SK-N-SH treated with all-trans-retinoic acid at 6 μM for 48 hours (cell line): ENCODE measurements around the gene MRPL40.

Source experiments
- ATAC-seq: fragments of 200-7000 bp; cut with Tn5 transposase; 3 replicates; pipeline ENCODE4 v1.9.1; 2020; ENCODE audit warnings: mild to moderate bottlenecking, moderate library complexity
- ARNTL ChIP-seq: fragments of 450-650 bp; formaldehyde crosslinking; IDR thresholded peaks from 2 replicates; pipeline ENCODE4 v1.5.0; 2020; ENCODE audit warnings: low read depth, mild to moderate bottlenecking, moderate library complexity, borderline replicate concordance
- BACH2 ChIP-seq: fragments of 250-450 bp; sonication (Bioruptor Pico); IDR thresholded peaks from 2 replicates; pipeline ENCODE4 v1.9.0; 2021; ENCODE audit warnings: mild to moderate bottlenecking, borderline replicate concordance
- CREB5 ChIP-seq: fragments of 250-450 bp; sonication (Bioruptor Pico); IDR thresholded peaks from 2 replicates; pipeline ENCODE4 v1.5.1; 2020; ENCODE audit warnings: low read depth, mild to moderate bottlenecking, moderate library complexity
- CSDC2 ChIP-seq: fragments of 250-450 bp; sonication (Bioruptor Pico); IDR thresholded peaks from 2 replicates; pipeline ENCODE4 v1.5.0; 2020; ENCODE audit warnings: mild to moderate bottlenecking, moderate library complexity
- CSRNP3 ChIP-seq: fragments of 250-450 bp; sonication (Bioruptor Pico); IDR thresholded peaks from 2 replicates; pipeline ENCODE4 v1.5.1; 2021; ENCODE audit warnings: mild to moderate bottlenecking, moderate library complexity
- ESRRG ChIP-seq: fragments of 250-450 bp; sonication (Bioruptor Pico); IDR thresholded peaks from 2 replicates; pipeline ENCODE4 v1.6.1; 2021; ENCODE audit warnings: mild to moderate bottlenecking
- GLIS3 ChIP-seq: fragments of 250-450 bp; sonication (Bioruptor Pico); IDR thresholded peaks from 2 replicates; pipeline ENCODE4 v1.5.0; 2020; ENCODE audit warnings: mild to moderate bottlenecking, moderate library complexity
- ISL1 ChIP-seq: fragments of 250-450 bp; sonication (Bioruptor Pico); IDR thresholded peaks from 2 replicates; pipeline ENCODE4 v2.1.2; 2022; ENCODE audit warnings: mild to moderate bottlenecking, moderate library complexity
- OSR1 ChIP-seq: fragments of 250-450 bp; sonication (Bioruptor Pico); IDR thresholded peaks from 2 replicates; pipeline ENCODE4 v1.8.0; 2022; ENCODE audit warnings: moderate library complexity, mild to moderate bottlenecking, inconsistent platforms
- RARB ChIP-seq: fragments of 250-450 bp; sonication (Bioruptor Pico); IDR thresholded peaks from 2 replicates; pipeline ENCODE4 v1.8.0; 2021; ENCODE audit warnings: mild to moderate bottlenecking, moderate library complexity
- SNAI2 ChIP-seq: fragments of 250-450 bp; sonication (Bioruptor Pico); IDR thresholded peaks from 2 replicates; pipeline ENCODE4 v1.5.0; 2020; ENCODE audit warnings: mild to moderate bottlenecking, moderate library complexity
- TCF4 ChIP-seq: fragments of 250-450 bp; sonication (Bioruptor Pico); IDR thresholded peaks from 2 replicates; pipeline ENCODE4 v1.8.0; 2021; ENCODE audit warnings: mild to moderate bottlenecking, moderate library complexity, borderline replicate concordance
- TOX ChIP-seq: fragments of 250-450 bp; sonication (Bioruptor Pico); IDR thresholded peaks from 2 replicates; pipeline ENCODE4 v1.8.0; 2021; ENCODE audit warnings: mild to moderate bottlenecking, moderate library complexity, borderline replicate concordance
- TSHZ2 ChIP-seq: fragments of 250-450 bp; sonication (Bioruptor Pico); IDR thresholded peaks from 2 replicates; pipeline ENCODE4 v1.5.0; 2020; ENCODE audit warnings: mild to moderate bottlenecking, moderate library complexity
- ZC3H10 ChIP-seq: fragments of 250-450 bp; sonication (Bioruptor Pico); IDR thresholded peaks from 2 replicates; pipeline ENCODE4 v1.5.1; 2021; ENCODE audit warnings: mild to moderate bottlenecking, moderate library complexity
- ZFP3 ChIP-seq: fragments of 250-450 bp; sonication (Bioruptor Pico); IDR thresholded peaks from 2 replicates; pipeline ENCODE4 v1.5.0; 2020; ENCODE audit warnings: mild to moderate bottlenecking, moderate library complexity
- ZFP30 ChIP-seq: fragments of 450-650 bp; formaldehyde crosslinking; IDR thresholded peaks from 2 replicates; pipeline ENCODE4 v1.5.0; 2022; ENCODE audit warnings: mild to moderate bottlenecking, moderate library complexity
- ZNF565 ChIP-seq: fragments of 450-650 bp; formaldehyde crosslinking; conservative IDR thresholded peaks from 2 replicates; pipeline ENCODE4 v1.5.0; 2020; ENCODE audit warnings: low read depth, mild to moderate bottlenecking, moderate library complexity
- ZNF70 ChIP-seq: fragments of 450-650 bp; formaldehyde crosslinking; IDR thresholded peaks from 2 replicates; pipeline ENCODE4 v1.5.0; 2020; ENCODE audit warnings: mild to moderate bottlenecking, moderate library complexity
- ZNF8 ChIP-seq: fragments of 450-650 bp; formaldehyde crosslinking; IDR thresholded peaks from 2 replicates; pipeline ENCODE4 v1.5.0; 2020; ENCODE audit warnings: mild to moderate bottlenecking, moderate library complexity
- TF ChIP-seq, protein P1 (sequence below): fragments of 250-450 bp; sonication (Bioruptor Pico); IDR thresholded peaks from 2 replicates; pipeline ENCODE4 v1.8.0; 2020; ENCODE audit warnings: mild to moderate bottlenecking, moderate library complexity, borderline replicate concordance
- TF ChIP-seq, protein P2 (sequence below): fragments of 250-450 bp; sonication (Bioruptor Pico); IDR thresholded peaks from 2 replicates; pipeline ENCODE4 v1.8.0; 2021; ENCODE audit warnings: low read depth, mild to moderate bottlenecking, moderate library complexity, borderline replicate concordance

Gene MRPL40

DNA sequence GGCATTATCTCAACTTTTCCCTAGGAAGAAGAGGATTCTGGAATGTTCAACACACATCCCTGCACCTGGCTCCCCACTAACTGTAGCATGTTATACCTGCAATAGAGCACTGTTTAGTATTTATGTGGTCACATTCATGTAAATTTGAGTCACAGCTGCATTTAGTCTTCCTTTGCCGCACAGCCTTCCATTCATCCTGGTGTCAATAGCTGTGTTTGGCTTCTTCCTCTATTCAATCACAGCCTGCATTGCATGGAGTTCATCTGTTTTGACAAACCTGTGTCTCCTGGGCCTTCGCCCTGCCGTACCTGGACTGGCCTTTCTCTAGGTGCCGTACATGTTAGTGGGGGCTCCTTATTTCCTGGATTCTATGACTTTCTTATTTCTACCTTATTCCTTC, 19.2 kb downstream of the MRPL40 start:
- no peak for ATAC-seq
- TF ChIP-seq OSR1 (CRISPR knock-in tag) (no peak), ZFP3 (CRISPR knock-in tag) (no peak), GLIS3 (CRISPR knock-in tag) (no peak)
- TF ChIP-seq, protein P1, sequence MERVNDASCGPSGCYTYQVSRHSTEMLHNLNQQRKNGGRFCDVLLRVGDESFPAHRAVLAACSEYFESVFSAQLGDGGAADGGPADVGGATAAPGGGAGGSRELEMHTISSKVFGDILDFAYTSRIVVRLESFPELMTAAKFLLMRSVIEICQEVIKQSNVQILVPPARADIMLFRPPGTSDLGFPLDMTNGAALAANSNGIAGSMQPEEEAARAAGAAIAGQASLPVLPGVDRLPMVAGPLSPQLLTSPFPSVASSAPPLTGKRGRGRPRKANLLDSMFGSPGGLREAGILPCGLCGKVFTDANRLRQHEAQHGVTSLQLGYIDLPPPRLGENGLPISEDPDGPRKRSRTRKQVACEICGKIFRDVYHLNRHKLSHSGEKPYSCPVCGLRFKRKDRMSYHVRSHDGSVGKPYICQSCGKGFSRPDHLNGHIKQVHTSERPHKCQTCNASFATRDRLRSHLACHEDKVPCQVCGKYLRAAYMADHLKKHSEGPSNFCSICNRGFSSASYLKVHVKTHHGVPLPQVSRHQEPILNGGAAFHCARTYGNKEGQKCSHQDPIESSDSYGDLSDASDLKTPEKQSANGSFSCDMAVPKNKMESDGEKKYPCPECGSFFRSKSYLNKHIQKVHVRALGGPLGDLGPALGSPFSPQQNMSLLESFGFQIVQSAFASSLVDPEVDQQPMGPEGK = no peak

GRCh38 chr22:19453718-19454117, 21.4 kb downstream of the MRPL40 start:
- TF ChIP-seq ZNF8 (CRISPR knock-in tag) (no peak), ARNTL (CRISPR knock-in tag) (no peak), GLIS3 (CRISPR knock-in tag) (no peak), ZC3H10 (CRISPR knock-in tag) (no peak)
- TF ChIP-seq, all 23 proteins: peak for 0
- ATAC-seq = no peak

- TF ChIP-seq OSR1 (CRISPR knock-in tag) (no peak), TCF4 (CRISPR knock-in tag) (no peak), TOX (CRISPR knock-in tag) (no peak), ZNF8 (CRISPR knock-in tag) (no peak), ARNTL (CRISPR knock-in tag) (no peak), CSDC2 (CRISPR knock-in tag) (no peak), SNAI2 (CRISPR knock-in tag) (no peak), BACH2 (CRISPR knock-in tag) (no peak), ZNF565 (no peak), ESRRG (CRISPR knock-in tag) (no peak), ZFP3 (CRISPR knock-in tag) (no peak)
- TF ChIP-seq, protein P2, sequence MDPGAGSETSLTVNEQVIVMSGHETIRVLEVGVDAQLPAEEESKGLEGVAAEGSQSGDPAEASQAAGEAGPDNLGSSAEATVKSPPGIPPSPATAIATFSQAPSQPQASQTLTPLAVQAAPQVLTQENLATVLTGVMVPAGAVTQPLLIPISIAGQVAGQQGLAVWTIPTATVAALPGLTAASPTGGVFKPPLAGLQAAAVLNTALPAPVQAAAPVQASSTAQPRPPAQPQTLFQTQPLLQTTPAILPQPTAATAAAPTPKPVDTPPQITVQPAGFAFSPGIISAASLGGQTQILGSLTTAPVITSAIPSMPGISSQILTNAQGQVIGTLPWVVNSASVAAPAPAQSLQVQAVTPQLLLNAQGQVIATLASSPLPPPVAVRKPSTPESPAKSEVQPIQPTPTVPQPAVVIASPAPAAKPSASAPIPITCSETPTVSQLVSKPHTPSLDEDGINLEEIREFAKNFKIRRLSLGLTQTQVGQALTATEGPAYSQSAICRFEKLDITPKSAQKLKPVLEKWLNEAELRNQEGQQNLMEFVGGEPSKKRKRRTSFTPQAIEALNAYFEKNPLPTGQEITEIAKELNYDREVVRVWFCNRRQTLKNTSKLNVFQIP (CRISPR knock-in tag) = no peak
- no peak for ATAC-seq
Measured at GRCh38 chr22:19454156-19454555, 21.8 kb downstream of the MRPL40 start.

DNA sequence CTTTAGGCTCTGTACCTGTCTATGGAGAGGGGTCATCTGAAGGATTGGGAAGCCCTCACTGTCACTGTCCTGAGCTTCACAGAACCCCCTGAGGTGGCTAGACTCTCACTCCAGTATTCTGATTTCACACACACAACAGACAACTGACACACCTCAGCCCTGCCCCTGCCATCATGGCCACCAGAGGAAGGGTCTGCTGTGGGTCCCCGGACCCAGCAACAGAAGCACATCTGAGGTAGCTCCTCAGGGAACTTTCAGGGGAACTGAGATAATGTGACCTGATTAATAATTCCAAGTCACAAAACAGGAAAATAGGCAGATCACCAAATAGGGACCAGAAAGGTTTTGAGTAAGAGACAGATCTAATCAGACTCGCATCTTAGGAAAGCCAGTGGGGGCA, 22.7 kb downstream of the MRPL40 start:
- ATAC-seq = no peak
- TF ChIP-seq, protein P1 = no peak
- TF ChIP-seq ZNF8 (CRISPR knock-in tag) (no peak), ZNF70 (CRISPR knock-in tag) (no peak), BACH2 (CRISPR knock-in tag) (no peak), ZNF565 (no peak), ZFP3 (CRISPR knock-in tag) (no peak), ARNTL (CRISPR knock-in tag) (no peak), TOX (CRISPR knock-in tag) (no peak), TSHZ2 (CRISPR knock-in tag) (no peak), ZC3H10 (CRISPR knock-in tag) (no peak), CSDC2 (CRISPR knock-in tag) (no peak), ISL1 (CRISPR knock-in tag) (no peak), ESRRG (CRISPR knock-in tag) (no peak), CREB5 (CRISPR knock-in tag) (no peak), ZFP30 (no peak), RARB (CRISPR knock-in tag) (no peak), CSRNP3 (no peak), GLIS3 (CRISPR knock-in tag) (no peak), TCF4 (CRISPR knock-in tag) (no peak)
- TF ChIP-seq, protein P2 (CRISPR knock-in tag) = no peak
